Neutrophil (primary cell): Measurements from ENCODE around the gene STARD4.

Experiments
- H3K27ac ChIP-seq: fragments of 200-600 bp; sonication (generic); 2 replicates; pipeline ENCODE4 v1.5.1; 2016; ENCODE audit warnings: mild to moderate bottlenecking, moderate library complexity
- H3K27me3 ChIP-seq: fragments of 200-600 bp; sonication (generic); 2 replicates; pipeline ENCODE4 v1.6.0; 2016; ENCODE audit warnings: mild to moderate bottlenecking
- H3K36me3 ChIP-seq: fragments of 200-600 bp; sonication (generic); 2 replicates; pipeline ENCODE4 v1.5.1; 2017
- H3K4me1 ChIP-seq, 2 experiments: fragments of 200-600 bp in 1 of 2; sonication (generic) in 1 of 2; 1 replicate in 1 of 2; 2 replicates in 1 of 2; pipeline versions ENCODE4 v1.5.1 to v1.6.1; 2013 to 2016; ENCODE audit warnings: low read depth in 1 of 2, low read length in 1 of 2, mild to moderate bottlenecking in 1 of 2, moderate library complexity in 1 of 2; ENCODE audit not compliant: control insufficient read depth in 1 of 2, insufficient read depth in 1 of 2
- H3K4me3 ChIP-seq, 2 experiments: fragments of 200-600 bp in 1 of 2; sonication (generic) in 1 of 2; 1 replicate in 1 of 2; 2 replicates in 1 of 2; pipeline ENCODE4 v1.5.1; 2013 to 2016; ENCODE audit warnings: low read depth in 1 of 2, low read length in 1 of 2, mild to moderate bottlenecking in 1 of 2, moderate library complexity in 1 of 2
- H3K9me3 ChIP-seq: fragments of 200-600 bp; sonication (generic); 2 replicates; pipeline ENCODE4 v1.5.1; 2016
- TF ChIP-seq, protein P1 (sequence below): fragments of 200-600 bp; sonication (generic); IDR thresholded peaks from 2 replicates; pipeline ENCODE4 v1.5.1; 2016; ENCODE audit warnings: antibody characterized with exemption

The STARD4 gene

DNA sequence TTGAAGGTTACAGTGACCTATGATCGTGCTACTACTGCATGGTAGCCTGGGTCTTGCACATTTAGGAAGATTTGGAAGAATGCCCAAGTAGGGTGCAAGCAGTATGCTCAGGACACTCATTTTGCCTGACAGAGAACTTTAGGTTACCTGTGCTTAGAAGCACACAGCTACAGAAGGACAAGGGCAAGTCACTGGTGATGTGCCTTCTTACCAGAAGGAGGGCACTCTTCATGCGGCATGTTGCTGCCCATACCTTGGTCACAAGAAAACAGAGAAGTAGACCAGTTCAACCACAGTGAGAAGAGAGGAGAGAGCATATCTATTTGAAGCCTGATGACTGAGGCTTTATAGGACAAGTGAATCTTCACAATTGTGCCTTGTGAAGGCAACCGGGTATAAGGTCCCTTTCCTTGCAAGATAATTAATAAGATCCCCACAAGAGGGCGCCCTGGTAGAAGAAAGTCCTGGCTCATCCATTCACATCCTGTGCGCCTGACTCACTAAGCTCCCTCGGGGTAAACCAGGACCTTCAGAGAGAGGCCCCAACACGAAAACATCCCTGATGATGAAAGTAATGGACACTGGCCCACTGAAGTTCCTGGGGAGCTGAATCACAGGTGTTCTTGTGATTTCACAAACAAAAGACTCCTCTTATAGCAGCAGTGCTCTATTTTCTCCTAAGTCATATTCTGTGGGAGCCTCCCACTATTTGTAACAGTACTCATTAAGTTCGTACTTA lies 38.1 kb upstream of the STARD4 start:
- TF ChIP-seq, protein P1, sequence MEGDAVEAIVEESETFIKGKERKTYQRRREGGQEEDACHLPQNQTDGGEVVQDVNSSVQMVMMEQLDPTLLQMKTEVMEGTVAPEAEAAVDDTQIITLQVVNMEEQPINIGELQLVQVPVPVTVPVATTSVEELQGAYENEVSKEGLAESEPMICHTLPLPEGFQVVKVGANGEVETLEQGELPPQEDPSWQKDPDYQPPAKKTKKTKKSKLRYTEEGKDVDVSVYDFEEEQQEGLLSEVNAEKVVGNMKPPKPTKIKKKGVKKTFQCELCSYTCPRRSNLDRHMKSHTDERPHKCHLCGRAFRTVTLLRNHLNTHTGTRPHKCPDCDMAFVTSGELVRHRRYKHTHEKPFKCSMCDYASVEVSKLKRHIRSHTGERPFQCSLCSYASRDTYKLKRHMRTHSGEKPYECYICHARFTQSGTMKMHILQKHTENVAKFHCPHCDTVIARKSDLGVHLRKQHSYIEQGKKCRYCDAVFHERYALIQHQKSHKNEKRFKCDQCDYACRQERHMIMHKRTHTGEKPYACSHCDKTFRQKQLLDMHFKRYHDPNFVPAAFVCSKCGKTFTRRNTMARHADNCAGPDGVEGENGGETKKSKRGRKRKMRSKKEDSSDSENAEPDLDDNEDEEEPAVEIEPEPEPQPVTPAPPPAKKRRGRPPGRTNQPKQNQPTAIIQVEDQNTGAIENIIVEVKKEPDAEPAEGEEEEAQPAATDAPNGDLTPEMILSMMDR = no peak
- Histone ChIP-seq H3K4me3 (no peak overlapping the region), H3K9me3 (no peaks in the 10 kb centered on the region), H3K36me3 (no peaks in the 10 kb centered on the region), H3K27ac (no peak overlapping the region), H3K4me1 (no peaks in the 10 kb centered on the region), H3K27me3 (no peaks in the 10 kb centered on the region)

- H3K4me1 ChIP-seq = no peaks in the 10 kb centered on the region
- no peaks in the 10 kb centered on the region for H3K36me3 ChIP-seq
- H3K4me3 ChIP-seq = no peak overlapping the region
- no peaks in the 10 kb centered on the region for H3K9me3 ChIP-seq
- no peaks in the 10 kb centered on the region for H3K27me3 ChIP-seq
- TF ChIP-seq, protein P1 = no peak
- H3K27ac ChIP-seq = no peak overlapping the region
Observed at GRCh38 chr5:111548992-111549649, 36.8 kb upstream of the STARD4 start.

DNA sequence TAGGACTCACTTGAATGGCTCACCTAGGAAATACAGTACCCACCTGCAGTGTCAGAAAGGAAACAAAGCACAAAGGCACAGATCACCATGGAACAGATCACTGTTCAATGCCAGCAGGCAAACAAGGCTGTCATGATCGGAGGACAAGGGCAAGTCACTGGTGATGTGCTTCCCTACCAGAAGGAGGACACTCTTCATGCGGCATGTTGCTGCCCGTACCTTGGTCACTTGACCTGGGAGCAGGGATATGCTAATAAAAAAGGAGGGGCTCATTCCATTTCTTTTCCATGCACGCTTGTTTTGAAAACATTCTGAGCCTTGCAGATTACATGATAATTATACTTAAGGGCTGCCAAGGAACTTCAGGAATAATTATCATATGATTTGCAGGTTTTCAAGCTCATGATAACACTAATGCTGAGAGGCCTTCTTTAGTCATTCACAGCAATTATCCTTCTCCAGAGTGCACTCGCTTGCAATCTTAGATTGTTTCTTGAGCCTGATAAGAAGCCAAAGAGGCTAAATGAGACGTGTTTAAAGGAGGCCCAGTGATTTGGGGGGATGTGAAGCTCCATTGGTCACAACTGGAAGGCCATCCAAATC lies 36.1 kb upstream of the STARD4 start:
- TF ChIP-seq, protein P1 = no peak
- H3K9me3 ChIP-seq = no peaks in the 10 kb centered on the region
- no peaks in the 10 kb centered on the region for H3K27me3 ChIP-seq
- H3K36me3 ChIP-seq = no peaks in the 10 kb centered on the region
- H3K4me1 ChIP-seq = no peaks in the 10 kb centered on the region
- H3K4me3 ChIP-seq = no peak overlapping the region
- H3K27ac ChIP-seq = no peak overlapping the region

GRCh38 chr5:111545031-111545430 lies 32.7 kb upstream of the STARD4 start:
- no peaks in the 10 kb centered on the region for H3K36me3 ChIP-seq
- TF ChIP-seq, protein P1 = no peak
- H3K27me3 ChIP-seq = no peaks in the 10 kb centered on the region
- H3K27ac ChIP-seq = no peak overlapping the region
- H3K4me1 ChIP-seq = peaks cover 8 to 9% of the 10 kb centered on the region in 2 experiments
- H3K4me3 ChIP-seq = no peak overlapping the region
- H3K9me3 ChIP-seq = no peaks in the 10 kb centered on the region

DNA sequence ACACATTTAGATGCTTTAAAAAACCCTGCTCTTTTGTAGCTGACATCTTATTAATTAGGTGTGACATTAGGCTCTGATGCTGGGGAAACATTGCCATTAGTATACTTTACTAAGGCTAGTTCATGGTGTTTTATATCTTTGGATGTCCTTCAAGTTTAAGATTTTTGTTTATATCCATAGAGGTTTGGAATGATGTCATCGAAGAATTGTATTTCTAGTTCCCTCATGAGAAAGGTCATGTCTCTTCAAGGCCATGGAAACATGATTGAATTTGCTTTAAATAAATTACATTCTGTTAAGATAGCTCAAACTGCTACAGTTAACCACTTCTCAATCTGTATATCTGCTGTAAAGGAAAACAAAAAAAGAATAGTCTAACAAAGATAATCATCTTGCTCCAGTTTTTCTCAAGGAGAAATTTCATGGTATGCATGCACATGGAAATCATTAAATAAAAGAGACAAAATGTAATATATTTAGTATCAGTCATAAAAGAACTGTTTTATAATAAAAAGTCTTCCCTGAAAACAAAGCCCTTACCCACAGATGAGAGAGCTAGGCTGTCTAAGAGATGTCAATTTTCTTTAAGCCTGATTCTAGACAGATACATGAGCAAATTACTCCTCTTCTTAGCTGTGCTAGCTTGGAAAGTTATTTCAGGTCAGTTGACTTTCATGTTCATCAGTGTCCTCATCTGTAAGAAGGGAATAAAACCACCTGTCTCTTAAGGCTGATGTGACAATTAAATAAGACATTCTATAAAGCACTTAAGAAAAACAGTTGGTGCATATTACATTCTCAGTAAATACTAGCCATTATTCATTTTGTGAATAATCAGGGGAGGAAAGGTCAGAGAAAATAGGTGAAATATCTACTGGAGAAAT lies 25.0 kb upstream of the STARD4 start:
- Histone ChIP-seq H3K27me3 (peaks cover 5% of the 10 kb centered on the region), H3K4me1 (peaks cover 8 to 9% of the 10 kb centered on the region in 2 experiments), H3K36me3 (no peaks in the 10 kb centered on the region), H3K27ac (no peak overlapping the region), H3K4me3 (no peak overlapping the region), H3K9me3 (no peaks in the 10 kb centered on the region)
- TF ChIP-seq, protein P1 = no peak
